GM23338 (cell line): Measurements from ENCODE around the gene THUMPD3.

Experiments
- CREB1 ChIP-seq: fragments of 250-450 bp; sonication (Bioruptor Pico); IDR thresholded peaks from 2 replicates; pipeline ENCODE4 v1.5.0; 2020; ENCODE audit warnings: low read depth, mild to moderate bottlenecking, moderate library complexity
- EZH2 ChIP-seq: fragments of 200-600 bp; sonication (generic); IDR thresholded peaks from one replicate; pipeline ENCODE4 v1.8.0; 2017; ENCODE audit warnings: antibody characterized with exemption, mild to moderate bottlenecking, low read depth; ENCODE audit not compliant: unreplicated experiment
- EZH2phosphoT487 ChIP-seq: fragments of 200-600 bp; sonication (generic); IDR thresholded peaks from one replicate; pipeline ENCODE4 v1.8.1; 2018; ENCODE audit warnings: antibody characterized with exemption; ENCODE audit not compliant: unreplicated experiment
- POLR2AphosphoS5 ChIP-seq: IDR thresholded peaks from 2 replicates; pipeline ENCODE4 v1.6.1; 2016; ENCODE audit warnings: antibody characterized with exemption, low read depth
- STAT1 ChIP-seq: IDR thresholded peaks from one replicate; pipeline ENCODE4 v1.6.1; 2016; ENCODE audit warnings: antibody characterized with exemption; ENCODE audit not compliant: unreplicated experiment
- TF ChIP-seq, protein P1 (sequence below), 2 experiments: fragments of 200-600 bp in 1 of 2; sonication (generic) in 1 of 2; conservative IDR thresholded peaks; 2 replicates each; pipeline versions ENCODE4 v1.5.1 to v1.6.1; 2016 to 2017; ENCODE audit warnings: antibody characterized with exemption in 2 of 2, low read depth in 2 of 2, mild to moderate bottlenecking in 2 of 2, moderate library complexity in 1 of 2
- TF ChIP-seq, protein P2 (sequence below): IDR thresholded peaks from one replicate; pipeline ENCODE4 v1.6.1; 2018; ENCODE audit warnings: antibody characterized with exemption; ENCODE audit not compliant: unreplicated experiment

DNA sequence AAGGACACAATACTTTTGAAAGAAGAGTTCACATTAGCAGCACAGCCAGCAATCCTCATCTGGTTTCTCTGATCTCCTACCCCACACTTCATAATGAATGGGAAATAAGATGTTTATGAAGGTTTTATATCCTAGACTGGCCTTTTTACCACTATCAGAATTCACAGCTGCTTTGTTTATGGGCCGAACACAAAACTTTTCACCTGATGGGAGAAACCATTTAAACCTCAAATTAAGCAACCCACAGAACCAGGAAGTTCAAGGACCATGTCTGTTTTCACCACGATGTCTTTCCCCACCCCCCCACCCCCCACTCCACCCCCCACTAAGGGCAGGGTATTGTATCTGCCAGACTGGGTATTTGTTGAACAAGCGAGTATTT is 23.2 kb downstream of the THUMPD3 start:
- TF ChIP-seq, protein P1, sequence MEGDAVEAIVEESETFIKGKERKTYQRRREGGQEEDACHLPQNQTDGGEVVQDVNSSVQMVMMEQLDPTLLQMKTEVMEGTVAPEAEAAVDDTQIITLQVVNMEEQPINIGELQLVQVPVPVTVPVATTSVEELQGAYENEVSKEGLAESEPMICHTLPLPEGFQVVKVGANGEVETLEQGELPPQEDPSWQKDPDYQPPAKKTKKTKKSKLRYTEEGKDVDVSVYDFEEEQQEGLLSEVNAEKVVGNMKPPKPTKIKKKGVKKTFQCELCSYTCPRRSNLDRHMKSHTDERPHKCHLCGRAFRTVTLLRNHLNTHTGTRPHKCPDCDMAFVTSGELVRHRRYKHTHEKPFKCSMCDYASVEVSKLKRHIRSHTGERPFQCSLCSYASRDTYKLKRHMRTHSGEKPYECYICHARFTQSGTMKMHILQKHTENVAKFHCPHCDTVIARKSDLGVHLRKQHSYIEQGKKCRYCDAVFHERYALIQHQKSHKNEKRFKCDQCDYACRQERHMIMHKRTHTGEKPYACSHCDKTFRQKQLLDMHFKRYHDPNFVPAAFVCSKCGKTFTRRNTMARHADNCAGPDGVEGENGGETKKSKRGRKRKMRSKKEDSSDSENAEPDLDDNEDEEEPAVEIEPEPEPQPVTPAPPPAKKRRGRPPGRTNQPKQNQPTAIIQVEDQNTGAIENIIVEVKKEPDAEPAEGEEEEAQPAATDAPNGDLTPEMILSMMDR (conservative IDR thresholded peaks at IDR 0.05; ENCODE audit: low read depth in 2 of 2) = no peak
- TF ChIP-seq POLR2AphosphoS5 = no peak
- no peak for TF ChIP-seq EZH2phosphoT487
- TF ChIP-seq EZH2 = no peak
- TF ChIP-seq STAT1 = no peak
- TF ChIP-seq, protein P2, sequence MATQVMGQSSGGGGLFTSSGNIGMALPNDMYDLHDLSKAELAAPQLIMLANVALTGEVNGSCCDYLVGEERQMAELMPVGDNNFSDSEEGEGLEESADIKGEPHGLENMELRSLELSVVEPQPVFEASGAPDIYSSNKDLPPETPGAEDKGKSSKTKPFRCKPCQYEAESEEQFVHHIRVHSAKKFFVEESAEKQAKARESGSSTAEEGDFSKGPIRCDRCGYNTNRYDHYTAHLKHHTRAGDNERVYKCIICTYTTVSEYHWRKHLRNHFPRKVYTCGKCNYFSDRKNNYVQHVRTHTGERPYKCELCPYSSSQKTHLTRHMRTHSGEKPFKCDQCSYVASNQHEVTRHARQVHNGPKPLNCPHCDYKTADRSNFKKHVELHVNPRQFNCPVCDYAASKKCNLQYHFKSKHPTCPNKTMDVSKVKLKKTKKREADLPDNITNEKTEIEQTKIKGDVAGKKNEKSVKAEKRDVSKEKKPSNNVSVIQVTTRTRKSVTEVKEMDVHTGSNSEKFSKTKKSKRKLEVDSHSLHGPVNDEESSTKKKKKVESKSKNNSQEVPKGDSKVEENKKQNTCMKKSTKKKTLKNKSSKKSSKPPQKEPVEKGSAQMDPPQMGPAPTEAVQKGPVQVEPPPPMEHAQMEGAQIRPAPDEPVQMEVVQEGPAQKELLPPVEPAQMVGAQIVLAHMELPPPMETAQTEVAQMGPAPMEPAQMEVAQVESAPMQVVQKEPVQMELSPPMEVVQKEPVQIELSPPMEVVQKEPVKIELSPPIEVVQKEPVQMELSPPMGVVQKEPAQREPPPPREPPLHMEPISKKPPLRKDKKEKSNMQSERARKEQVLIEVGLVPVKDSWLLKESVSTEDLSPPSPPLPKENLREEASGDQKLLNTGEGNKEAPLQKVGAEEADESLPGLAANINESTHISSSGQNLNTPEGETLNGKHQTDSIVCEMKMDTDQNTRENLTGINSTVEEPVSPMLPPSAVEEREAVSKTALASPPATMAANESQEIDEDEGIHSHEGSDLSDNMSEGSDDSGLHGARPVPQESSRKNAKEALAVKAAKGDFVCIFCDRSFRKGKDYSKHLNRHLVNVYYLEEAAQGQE = no peak
- no peak for TF ChIP-seq CREB1 (CRISPR knock-in tag)
